Smooth muscle cell (in vitro differentiated cells): ENCODE results near the gene CYP2C18. TPM values are rescaled to one million over a fixed set of nuclear protein-coding genes. Genes with fewer than 3 reads are reported as not detected.

ENCODE experiments used
- DNase-seq: peaks from one replicate; lab custom pipeline; 2025; ENCODE audit not compliant: unreplicated experiment; lab: John Stamatoyannopoulos, UW
- H2AFZ ChIP-seq: fragments of 200-600 bp; sonication (generic); 2 replicates; pipeline ENCODE4 v1.6.0; 2016; ENCODE audit warnings: antibody characterized with exemption, low read depth, mild to moderate bottlenecking
- H3F3A ChIP-seq: fragments of 200-600 bp; sonication (generic); 2 replicates; pipeline ENCODE4 v1.6.0; 2017; ENCODE audit warnings: antibody characterized with exemption, low read depth
- H3K27ac ChIP-seq: fragments of 200-600 bp; sonication (generic); 2 replicates; pipeline ENCODE4 v1.5.1; 2016; ENCODE audit warnings: low read depth, mild to moderate bottlenecking
- H3K27me3 ChIP-seq: fragments of 200-600 bp; sonication (generic); 2 replicates; pipeline ENCODE4 v1.6.1; 2016; ENCODE audit warnings: low read depth, mild to moderate bottlenecking
- H3K36me3 ChIP-seq: fragments of 200-600 bp; sonication (generic); 2 replicates; pipeline ENCODE4 v1.5.1; 2016; ENCODE audit warnings: low read depth
- H3K4me1 ChIP-seq: fragments of 200-600 bp; sonication (generic); 2 replicates; pipeline ENCODE4 v1.5.1; 2016; ENCODE audit warnings: low read depth
- H3K4me2 ChIP-seq: fragments of 200-600 bp; sonication (generic); 2 replicates; pipeline ENCODE4 v1.6.0; 2016; ENCODE audit warnings: mild to moderate bottlenecking
- H3K4me3 ChIP-seq: fragments of 200-600 bp; sonication (generic); 2 replicates; pipeline ENCODE4 v1.5.1; 2016; ENCODE audit warnings: mild to moderate bottlenecking
- H3K79me2 ChIP-seq: fragments of 200-600 bp; sonication (generic); 2 replicates; pipeline ENCODE4 v1.6.0; 2016; ENCODE audit warnings: low read depth, mild to moderate bottlenecking
- H3K9ac ChIP-seq: fragments of 200-600 bp; sonication (generic); 2 replicates; pipeline ENCODE4 v1.6.0; 2016; ENCODE audit warnings: low read depth
- H3K9me3 ChIP-seq: fragments of 200-600 bp; sonication (generic); replicated peaks from 2 replicates; pipeline ENCODE4 v1.5.1; 2016; ENCODE audit warnings: low read depth
- H4K20me1 ChIP-seq: fragments of 200-600 bp; sonication (generic); 2 replicates; pipeline ENCODE4 v1.6.0; 2016; ENCODE audit warnings: low read depth
- WGBS: methylation state at CpG from one replicate; pipeline ENCODE4 v1.1.7; 2016; ENCODE audit warnings: low lambda C conversion rate; 5-methylcytosine and 5-hydroxymethylcytosine counted together
- polyA plus RNA-seq: library from polyadenylated mRNA; unstranded; fragments of >200 nt; fragmentation: Nextera tagmentation; extraction: Ambion mirVana; gene quantifications from 2 replicates; pipeline ENCODE4 v1.2.1, GENCODE V29; 2016
- total RNA-seq: library from RNA; depleted of rRNA; stranded (reverse); fragments of >200 nt; gene quantifications from 2 replicates; pipeline ENCODE4 v1.2.3, GENCODE V29; 2014
- TF ChIP-seq, protein P1 (sequence below): fragments of 200-600 bp; sonication (generic); IDR thresholded peaks from 2 replicates; pipeline ENCODE4 v1.5.1; 2017; ENCODE audit warnings: borderline replicate concordance, mild to moderate bottlenecking, antibody characterized with exemption; ENCODE audit not compliant: insufficient read depth, poor library complexity, severe bottlenecking

The CYP2C18 gene
- total and polyA plus RNA-seq, 2 experiments from 2014 or later: 1.1 TPM; not detected in 1

DNA sequence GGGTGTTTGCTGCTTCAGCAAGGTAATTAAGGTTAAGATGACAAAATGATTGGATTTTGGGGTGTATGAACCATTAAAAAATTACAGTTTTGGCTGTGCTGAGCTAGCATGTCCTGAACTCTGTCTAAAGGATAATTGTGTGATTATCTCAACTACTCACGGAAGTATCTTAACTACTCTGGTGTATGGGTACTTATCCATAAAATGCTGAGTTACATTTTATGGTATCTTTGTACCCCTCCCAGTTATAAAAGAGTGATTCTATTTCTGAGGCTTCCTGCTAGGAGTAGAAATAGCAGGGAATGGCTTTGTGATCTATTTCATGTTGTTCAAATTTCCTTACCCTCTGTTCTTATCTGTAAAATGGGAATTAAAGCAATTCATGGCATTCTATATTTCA, 22.6 kb downstream of the CYP2C18 start:
- no peaks in the 10 kb centered on the region for H3K79me2 ChIP-seq
- no peak overlapping the region for H3K4me3 ChIP-seq
- H3K4me1 ChIP-seq: no peaks in the 10 kb centered on the region
- TF ChIP-seq, protein P1, sequence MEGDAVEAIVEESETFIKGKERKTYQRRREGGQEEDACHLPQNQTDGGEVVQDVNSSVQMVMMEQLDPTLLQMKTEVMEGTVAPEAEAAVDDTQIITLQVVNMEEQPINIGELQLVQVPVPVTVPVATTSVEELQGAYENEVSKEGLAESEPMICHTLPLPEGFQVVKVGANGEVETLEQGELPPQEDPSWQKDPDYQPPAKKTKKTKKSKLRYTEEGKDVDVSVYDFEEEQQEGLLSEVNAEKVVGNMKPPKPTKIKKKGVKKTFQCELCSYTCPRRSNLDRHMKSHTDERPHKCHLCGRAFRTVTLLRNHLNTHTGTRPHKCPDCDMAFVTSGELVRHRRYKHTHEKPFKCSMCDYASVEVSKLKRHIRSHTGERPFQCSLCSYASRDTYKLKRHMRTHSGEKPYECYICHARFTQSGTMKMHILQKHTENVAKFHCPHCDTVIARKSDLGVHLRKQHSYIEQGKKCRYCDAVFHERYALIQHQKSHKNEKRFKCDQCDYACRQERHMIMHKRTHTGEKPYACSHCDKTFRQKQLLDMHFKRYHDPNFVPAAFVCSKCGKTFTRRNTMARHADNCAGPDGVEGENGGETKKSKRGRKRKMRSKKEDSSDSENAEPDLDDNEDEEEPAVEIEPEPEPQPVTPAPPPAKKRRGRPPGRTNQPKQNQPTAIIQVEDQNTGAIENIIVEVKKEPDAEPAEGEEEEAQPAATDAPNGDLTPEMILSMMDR: no peak
- no peak overlapping the region for H3K4me2 ChIP-seq
- H3K9me3 ChIP-seq: no peaks in the 10 kb centered on the region
- no peak overlapping the region for H2AFZ ChIP-seq
- no peaks in the 10 kb centered on the region for H4K20me1 ChIP-seq
- 100% methylated on average over 1 of the region's 1 CpG for WGBS
- H3K36me3 ChIP-seq: no peaks in the 10 kb centered on the region
- H3K27ac ChIP-seq: no peak overlapping the region
- H3K27me3 ChIP-seq: no peaks in the 10 kb centered on the region
- no peak for DNase-seq
- no peak overlapping the region for H3K9ac ChIP-seq
- no peaks in the 10 kb centered on the region for H3F3A ChIP-seq

GRCh38 chr10:94710578-94710977, 27.0 kb downstream of the CYP2C18 start:
- Histone ChIP-seq H3K4me2 (no peak overlapping the region), H3K79me2 (no peaks in the 10 kb centered on the region), H3K27ac (no peak overlapping the region), H3K36me3 (no peaks in the 10 kb centered on the region), H3K4me3 (no peak overlapping the region), H2AFZ (no peak overlapping the region), H4K20me1 (no peaks in the 10 kb centered on the region), H3K9me3 (no peaks in the 10 kb centered on the region), H3K27me3 (no peaks in the 10 kb centered on the region), H3K4me1 (no peaks in the 10 kb centered on the region), H3K9ac (no peak overlapping the region), H3F3A (no peaks in the 10 kb centered on the region)
- TF ChIP-seq, protein P1: no peak
- DNase-seq: no peak

- Histone ChIP-seq H3K36me3 (no peaks in the 10 kb centered on the region), H3F3A (no peaks in the 10 kb centered on the region), H3K27me3 (no peaks in the 10 kb centered on the region), H3K4me2 (no peak overlapping the region), H3K4me1 (no peaks in the 10 kb centered on the region), H3K9ac (no peak overlapping the region), H3K79me2 (no peaks in the 10 kb centered on the region), H3K27ac (no peak overlapping the region), H3K9me3 (no peaks in the 10 kb centered on the region), H3K4me3 (no peak overlapping the region), H2AFZ (no peak overlapping the region), H4K20me1 (no peaks in the 10 kb centered on the region)
- DNase-seq: no peak
- TF ChIP-seq, protein P1: no peak
Measured at GRCh38 chr10:94725871-94726270, 42.3 kb downstream of the CYP2C18 start.

GRCh38 chr10:94735197-94735596, 51.7 kb downstream of the CYP2C18 start:
- H3K4me2 ChIP-seq: no peak overlapping the region
- H3K27me3 ChIP-seq: no peaks in the 10 kb centered on the region
- H3K9ac ChIP-seq: no peak overlapping the region
- 79% methylated on average over 3 of the region's 3 CpGs for WGBS
- H3K36me3 ChIP-seq: no peaks in the 10 kb centered on the region
- no peaks in the 10 kb centered on the region for H3F3A ChIP-seq
- TF ChIP-seq, protein P1: no peak
- no peak for DNase-seq
- no peaks in the 10 kb centered on the region for H3K4me1 ChIP-seq
- H3K9me3 ChIP-seq: no peaks in the 10 kb centered on the region
- no peaks in the 10 kb centered on the region for H3K79me2 ChIP-seq
- no peak overlapping the region for H3K27ac ChIP-seq
- no peak overlapping the region for H3K4me3 ChIP-seq
- no peak overlapping the region for H2AFZ ChIP-seq
- H4K20me1 ChIP-seq: no peaks in the 10 kb centered on the region
